ENCODE measurements around the gene NXPE2. TPM values are rescaled to one million over a fixed set of nuclear protein-coding genes. Genes with fewer than 3 reads are reported as not detected.

NXPE2 gene
- total RNA-seq (2021; fragmentation: NEBNext Ultra II Directional; extraction: Animal tissue kit (Norgen Biotek cat#: 25700)), result 0.29 TPM in 1 of 2 replicates, not detected in the other
- polyA plus RNA-seq (2011; rRNA removed), result not detected in 2 replicates
- polyA plus RNA-seq (2011; cell fraction: cytosol; rRNA removed), result not detected
- 0.37 TPM for polyA plus RNA-seq (2011; cell fraction: nucleus; rRNA removed)
- 0.17 TPM in 1 of 4 replicates, not detected in the others for polyA plus RNA-seq (2012, experiment 1 of 2)
- not detected for polyA plus RNA-seq (2012, experiment 2 of 2)
- 0.12 TPM for polyA plus RNA-seq (2013, experiment 1 of 2)
- 0.06 TPM for polyA plus RNA-seq (2013, experiment 2 of 2)
- 0.22 and 0.37 TPM in 2 replicates for polyA minus RNA-seq (2011; rRNA and poly(A)+ RNA removed)
- polyA minus RNA-seq (2011; cell fraction: cytosol; rRNA and poly(A)+ RNA removed), result not detected
- polyA minus RNA-seq (2011; cell fraction: nucleus; rRNA and poly(A)+ RNA removed), result 1.00 TPM
- long read RNA-seq, experiment 1, result 0 reads
- long read RNA-seq, experiment 2, result 0 reads

DNA sequence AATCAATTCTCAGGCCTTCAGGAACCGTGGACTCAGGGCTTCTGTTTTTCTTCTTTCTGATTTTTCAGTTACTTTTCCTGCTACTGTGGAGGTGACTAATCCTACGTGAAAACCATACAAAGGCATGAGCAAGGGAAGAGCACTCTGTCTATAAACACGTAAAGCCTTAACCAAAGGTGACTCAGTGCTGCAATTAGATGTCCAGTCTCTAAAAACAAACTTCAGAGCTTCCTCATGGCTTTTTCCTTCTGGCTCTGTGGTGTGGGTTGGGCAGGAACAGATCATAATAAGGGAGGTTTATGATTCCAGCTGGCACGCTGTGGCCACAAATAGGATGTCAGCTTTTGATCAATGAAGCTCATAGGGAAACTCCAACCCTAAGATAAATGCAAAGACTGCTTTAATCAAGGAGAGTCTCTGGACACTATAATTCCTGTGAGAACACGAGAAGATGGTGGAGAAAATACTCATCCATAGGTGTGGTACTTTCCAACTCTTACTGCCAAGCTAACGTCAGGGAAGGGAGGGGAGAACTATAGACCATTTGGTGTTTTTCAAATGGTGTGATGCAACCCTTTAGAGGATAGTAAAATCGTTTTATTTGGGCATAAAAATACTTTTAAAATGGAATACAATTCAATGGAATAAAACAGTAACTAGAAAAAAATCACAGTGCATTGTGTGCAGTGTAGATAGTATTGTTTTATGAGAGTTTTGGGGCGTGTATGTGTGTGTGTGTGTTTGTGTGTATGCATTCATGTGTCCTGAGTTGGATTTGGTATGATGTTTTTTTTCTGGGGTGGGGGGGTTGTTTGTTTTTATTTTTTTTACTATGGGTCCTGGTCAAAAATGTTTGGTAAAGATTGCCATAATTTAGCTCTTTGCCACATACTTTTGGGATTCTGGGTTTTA is at the start of gene NXPE2:
Gene NXPE2, plus strand, starts transcription at position 403 of the 912 bp plus-strand sequence. Its CDS starts 49 bp downstream, at position 452.
- H3K9me3 ChIP-seq (ENCODE audit: insufficient read depth in 2 of 2, low read depth in 1 of 2, low read length in 1 of 2), result peaks cover 9 to 16% of the 10 kb centered on the region in 2 experiments; a peak in 3 of 4 replicates
- DNase-seq (ENCODE audit: low read depth in 1 of 2, low spot score in 2 of 2) (no peak), FAIRE-seq (no peak)
- H4K20me1 ChIP-seq (replicated peaks in 1 of 2; ENCODE audit: control insufficient read depth in 1 of 2, insufficient read depth in 2 of 2, low read length in 2 of 2), result no peaks in the 10 kb centered on the region
- no peak within 1 kb of the TSS for H2AFZ ChIP-seq (ENCODE audit: low read length)
- H3K79me2 ChIP-seq (ENCODE audit: control insufficient read depth in 1 of 2, insufficient read depth in 2 of 2, low read length in 2 of 2), result no peaks in the 10 kb centered on the region
- no peak within 1 kb of the TSS for H4K8ac ChIP-seq (ENCODE audit: extremely low read depth, insufficient read depth, low read length)
- no peaks in the 10 kb centered on the region for H3K23me2 ChIP-seq (ENCODE audit: low read depth, low read length)
- no peak within 1 kb of the TSS for H3K18ac ChIP-seq (ENCODE audit: extremely low read depth, low read length)
- no peaks in the 10 kb centered on the region for H3K4me1 ChIP-seq (replicated peaks in 1 of 4; ENCODE audit: control insufficient read depth in 3 of 4, insufficient read depth in 4 of 4, low read length in 3 of 4)
- H2BK5ac ChIP-seq (ENCODE audit: low read depth, low read length), result no peak within 1 kb of the TSS
- no peak within 1 kb of the TSS for H2BK12ac ChIP-seq (ENCODE audit: low read depth, low read length)
- no peak within 1 kb of the TSS for H2BK120ac ChIP-seq (replicated peaks; ENCODE audit: low read depth, low read length)
- no peak within 1 kb of the TSS for H4K91ac ChIP-seq (replicated peaks; ENCODE audit: insufficient read length, low read length)
- no peaks in the 10 kb centered on the region for H3K79me1 ChIP-seq (ENCODE audit: low read depth, low read length)
- no peak within 1 kb of the TSS for H3K27ac ChIP-seq (ENCODE audit: low read depth, low read length)
- no peak within 1 kb of the TSS for H3K23ac ChIP-seq (ENCODE audit: insufficient read length)
- H3K4ac ChIP-seq (replicated peaks; ENCODE audit: insufficient read length, low read depth, low read length), result no peak within 1 kb of the TSS
- no peak within 1 kb of the TSS for H3K56ac ChIP-seq (replicated peaks; ENCODE audit: insufficient read length, low read depth, low read length)
- no peak within 1 kb of the TSS for H2AK5ac ChIP-seq (ENCODE audit: low read depth, low read length)
- H3K14ac ChIP-seq (ENCODE audit: insufficient read length), result no peak within 1 kb of the TSS
- H3K4me2 ChIP-seq (ENCODE audit: insufficient read depth in 1 of 2, low read depth in 2 of 2, low read length in 2 of 2), result no peak within 1 kb of the TSS
- H4K5ac ChIP-seq (ENCODE audit: insufficient read length, low read depth, low read length), result no peak within 1 kb of the TSS
- no peak within 1 kb of the TSS for H3K4me3 ChIP-seq (ENCODE audit: extremely low read depth in 1 of 4, insufficient read depth in 2 of 4, low read depth in 3 of 4, low read length in 4 of 4)
- 82 to 100% methylated on average over 1 to 8 of the region's 8 CpGs for WGBS, 2 experiments (ENCODE audit: extremely low coverage in 1 of 2, insufficient coverage in 1 of 2, insufficient read length in 1 of 2, insufficient replicate concordance in 2 of 2, low coverage in 1 of 2, low lambda C conversion rate in 2 of 2, missing lambda C conversion rate in 1 of 2)
- ChIA-PET POLR2A (ENCODE audit: partially characterized antibody) (no interaction called here), CTCF (ENCODE audit: partially characterized antibody) (interaction anchor here (0.6 to 1.2 kb wide), 2 partner anchors 23 to 396 kb away, joined by 3 read pairs; no protein-coding TSS in a partner anchor)
- H3K9ac ChIP-seq (replicated peaks in 1 of 4; ENCODE audit: extremely low read depth in 1 of 4, low read depth in 3 of 4, low read length in 3 of 4), result no peak within 1 kb of the TSS
- no peak within 1 kb of the TSS for H2BK15ac ChIP-seq (ENCODE audit: low read length)
- no peaks in the 10 kb centered on the region for H3K36me3 ChIP-seq (ENCODE audit: control insufficient read depth in 2 of 4, insufficient read depth in 4 of 4, low read length in 3 of 4)
- H2BK20ac ChIP-seq (ENCODE audit: low read length), result no peak within 1 kb of the TSS
- no peaks in the 10 kb centered on the region for H3K27me3 ChIP-seq (replicated peaks in 1 of 4; ENCODE audit: control insufficient read depth in 3 of 4, extremely low read depth in 1 of 4, insufficient read depth in 3 of 4, low read length in 3 of 4)
- TF ChIP-seq GTF2F1 (IDR thresholded peaks at IDR 0.05; ENCODE audit: borderline replicate concordance, low read depth, low read length) (no peak), MAFK (IDR thresholded peaks at IDR 0.05; ENCODE audit: low read depth, low read length) (no peak), TAF7 (optimal IDR thresholded peaks at IDR 0.05; ENCODE audit: borderline replicate concordance, low read depth, low read length) (no peak), RNF2 (IDR thresholded peaks at IDR 0.05; ENCODE audit: borderline replicate concordance, low read depth, low read length, missing control alignments, poor library complexity, severe bottlenecking) (no peak), SP2 (IDR thresholded peaks at IDR 0.05; ENCODE audit: low read length) (no peak), CTBP2 (IDR thresholded peaks at IDR 0.05; ENCODE audit: borderline replicate concordance, insufficient read depth, insufficient read length, low read length) (no peak), RXRA (IDR thresholded peaks at IDR 0.05; ENCODE audit: insufficient read depth, low read depth, low read length) (no peak), SP4 (IDR thresholded peaks at IDR 0.05; ENCODE audit: low read length) (no peak), CBX8 (IDR thresholded peaks at IDR 0.05; ENCODE audit: borderline replicate concordance, low read depth, low read length) (no peak)
